AG04450 (cell line): Measurements from ENCODE around the gene CDX1. TPM values are rescaled to one million over a fixed set of nuclear protein-coding genes. Genes with fewer than 3 reads are reported as not detected.

ENCODE experiments used
- CTCF ChIA-PET: fragments of 300-600, 350-600 bp; formaldehyde crosslinking; extraction: SDS; loops from one replicate; lab custom pipeline; 2022; ENCODE audit warnings: antibody characterized with exemption, inconsistent platforms; lab: Charles Lee
- POLR2A ChIA-PET: fragments of 350-600 bp; formaldehyde crosslinking; extraction: SDS; loops from one replicate; lab custom pipeline; 2021; ENCODE audit warnings: antibody characterized with exemption, inconsistent platforms; lab: Yijun Ruan, JAX
- DNase-seq: peaks from one replicate; pipeline ENCODE4 v3.0.0-alpha.2; 2011; ENCODE audit warnings: low read depth, low spot score
- H3K27ac ChIP-seq: one replicate; pipeline ENCODE4 v1.5.1; 2012; ENCODE audit warnings: low read depth, low read length, control low read depth
- H3K27me3 ChIP-seq: one replicate; pipeline ENCODE4 v1.6.0; 2012; ENCODE audit warnings: low read length; ENCODE audit not compliant: control insufficient read depth, insufficient read depth
- H3K4me3 ChIP-seq: 2 replicates; pipeline ENCODE4 v1.5.1; 2011; ENCODE audit warnings: mild to moderate bottlenecking, low read depth, low read length, control low read depth
- H3K9me3 ChIP-seq: 2 replicates; pipeline ENCODE4 v1.5.1; 2012; ENCODE audit warnings: low read length; ENCODE audit not compliant: control insufficient read depth, insufficient read depth
- CTCF ChIP-seq: IDR thresholded peaks from 2 replicates; pipeline ENCODE4 v1.5.1; 2011; ENCODE audit warnings: low read depth, low read length, control low read depth, inconsistent platforms
- polyA plus RNA-seq: library from polyadenylated mRNA; depleted of rRNA; stranded (reverse); fragments of >200 nt; gene quantifications from 2 replicates; pipeline ENCODE4 v1.2.3, GENCODE V29; 2011

CDX1 gene
- polyA plus RNA-seq, 1 experiment: 0.30 TPM

GRCh38 chr5:150122536-150123481, 43.8 kb upstream of the CDX1 start:
- DNase-seq: no peak
- Histone ChIP-seq H3K9me3 (no peaks in the 10 kb centered on the region; the same call in 1 of the 2 replicates), H3K4me3 (no peak overlapping the region), H3K27ac (no peak overlapping the region), H3K27me3 (no peaks in the 10 kb centered on the region)
- POLR2A ChIA-PET: interaction anchor here (0.9 to 1.1 kb wide), 2 partner anchors 10 to 12 kb away, joined by 3 to 4 read pairs; no protein-coding TSS in a partner anchor
- CTCF ChIA-PET: interaction anchor here (0.6 to 1.0 kb wide), 2 partner anchors 30 to 336 kb away, joined by 3 to 7 read pairs; no protein-coding TSS in a partner anchor
- TF ChIP-seq CTCF: no peak

- DNase-seq: no peak
- no peaks in the 10 kb centered on the region for H3K27me3 ChIP-seq
- no peak overlapping the region for H3K4me3 ChIP-seq
- no peak for TF ChIP-seq CTCF
- no peaks in the 10 kb centered on the region; the same call in 1 of the 2 replicates for H3K9me3 ChIP-seq
- H3K27ac ChIP-seq: no peak overlapping the region
- CTCF ChIA-PET: interaction anchor here (1.0 kb wide), 1 partner anchor 29 kb away, joined by 3 read pairs; no protein-coding TSS in a partner anchor
- POLR2A ChIA-PET: no interaction called here
These were observed 43.0 kb upstream of the CDX1 start for GRCh38 chr5:150123542-150123941.

- ChIA-PET CTCF (no interaction called here), POLR2A (no interaction called here)
- Histone ChIP-seq H3K27ac (no peak overlapping the region), H3K9me3 (no peaks in the 10 kb centered on the region; the same call in 1 of the 2 replicates), H3K4me3 (no peak overlapping the region), H3K27me3 (no peaks in the 10 kb centered on the region)
- TF ChIP-seq CTCF: no peak
- DNase-seq: no peak
These were observed 42.4 kb upstream of the CDX1 start for GRCh38 chr5:150124111-150124557.

GRCh38 chr5:150124596-150124995, 42.0 kb upstream of the CDX1 start:
- CTCF ChIA-PET: no interaction called here
- Histone ChIP-seq H3K27ac (no peak overlapping the region), H3K4me3 (no peak overlapping the region), H3K27me3 (no peaks in the 10 kb centered on the region), H3K9me3 (no peaks in the 10 kb centered on the region; the same call in 1 of the 2 replicates)
- TF ChIP-seq CTCF: no peak
- POLR2A ChIA-PET: interaction anchor here (0.7 kb wide), 1 partner anchor 91 kb away, joined by 3 read pairs; no protein-coding TSS in a partner anchor
- DNase-seq: no peak
